ENCODE data around the gene TEX13B. TPM values are rescaled to one million over a fixed set of nuclear protein-coding genes. Genes with fewer than 3 reads are reported as not detected.

Gene TEX13B
- total RNA-seq, 1 donor from 2014 or later: not detected

- peak; percentile 26 for DNase-seq
Observed at GRCh38 chrX:107935664-107936433, 46.3 kb downstream of the TEX13B start.

- peak; percentile 60 for DNase-seq
Observed at GRCh38 chrX:107935200-107935599, 47.0 kb downstream of the TEX13B start.

- DNase-seq: no peak
Observed at GRCh38 chrX:107934262-107934661, 47.9 kb downstream of the TEX13B start.

Other genes with a start within 250 kb of the TEX13B start
- 51.6 and 56.3 TPM in 2 replicates for gene TSC22D3, start 206.6 kb downstream of the TEX13B start, total RNA-seq
- not detected in 2 replicates for gene NCBP2L, start 204.6 kb downstream of the TEX13B start, total RNA-seq
- 114 and 159 TPM in 2 replicates for gene MID2, start 156.5 kb downstream of the TEX13B start, total RNA-seq
- 0.51 and 0.65 TPM in 2 replicates for gene VSIG1, start 62.7 kb upstream of the TEX13B start, total RNA-seq
- 89.8 and 107 TPM in 2 replicates for gene PSMD10, start 109.2 kb upstream of the TEX13B start, total RNA-seq
- 30.4 and 34.7 TPM in 2 replicates for gene ATG4A, start 109.4 kb upstream of the TEX13B start, total RNA-seq

All from dermis blood vessel endothelial cell (primary cell).